Erythroblast (primary cell): Measurements from ENCODE around the gene CYBC1.
"Not testable (repeated sequence)": the region's sequence is repeated elsewhere in the genome, so short reads cannot be mapped to it uniquely, and the experiment has no call there.

ENCODE experiments used
- DNase-seq, 2 experiments: peaks; one replicate each; lab custom pipeline; 2025; lab: John Stamatoyannopoulos, UW
- GATA1 ChIP-seq: IDR thresholded peaks from 2 replicates; pipeline ENCODE4 v1.6.1; 2011; ENCODE audit warnings: low read depth, mild to moderate bottlenecking, control low read depth, low read length, moderate library complexity
- POLR2A ChIP-seq: IDR thresholded peaks from 2 replicates; pipeline ENCODE4 v1.6.1; 2011; ENCODE audit warnings: mild to moderate bottlenecking, low read length

Gene CYBC1

DNA sequence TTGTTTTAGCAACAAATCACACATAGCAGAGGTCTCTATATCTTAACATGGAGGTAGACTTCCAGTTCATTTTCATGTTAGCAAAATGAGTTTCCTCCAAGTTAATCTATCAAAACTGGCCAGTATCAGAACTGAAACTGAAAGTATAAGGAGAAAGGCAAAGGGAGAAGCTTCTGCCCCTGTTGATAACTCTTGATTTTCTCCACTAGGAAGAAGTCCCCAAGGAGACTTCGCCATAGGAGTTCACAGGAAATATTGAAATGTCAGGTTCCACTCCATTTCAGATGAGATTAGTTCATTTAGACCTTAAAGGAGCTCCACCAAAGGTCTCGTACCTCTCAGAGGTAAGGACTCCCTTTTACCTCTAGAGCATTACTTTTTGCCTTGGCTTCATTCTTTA lies 31.0 kb downstream of the CYBC1 start:
- TF ChIP-seq POLR2A (no peak), GATA1 (no peak)

DNA sequence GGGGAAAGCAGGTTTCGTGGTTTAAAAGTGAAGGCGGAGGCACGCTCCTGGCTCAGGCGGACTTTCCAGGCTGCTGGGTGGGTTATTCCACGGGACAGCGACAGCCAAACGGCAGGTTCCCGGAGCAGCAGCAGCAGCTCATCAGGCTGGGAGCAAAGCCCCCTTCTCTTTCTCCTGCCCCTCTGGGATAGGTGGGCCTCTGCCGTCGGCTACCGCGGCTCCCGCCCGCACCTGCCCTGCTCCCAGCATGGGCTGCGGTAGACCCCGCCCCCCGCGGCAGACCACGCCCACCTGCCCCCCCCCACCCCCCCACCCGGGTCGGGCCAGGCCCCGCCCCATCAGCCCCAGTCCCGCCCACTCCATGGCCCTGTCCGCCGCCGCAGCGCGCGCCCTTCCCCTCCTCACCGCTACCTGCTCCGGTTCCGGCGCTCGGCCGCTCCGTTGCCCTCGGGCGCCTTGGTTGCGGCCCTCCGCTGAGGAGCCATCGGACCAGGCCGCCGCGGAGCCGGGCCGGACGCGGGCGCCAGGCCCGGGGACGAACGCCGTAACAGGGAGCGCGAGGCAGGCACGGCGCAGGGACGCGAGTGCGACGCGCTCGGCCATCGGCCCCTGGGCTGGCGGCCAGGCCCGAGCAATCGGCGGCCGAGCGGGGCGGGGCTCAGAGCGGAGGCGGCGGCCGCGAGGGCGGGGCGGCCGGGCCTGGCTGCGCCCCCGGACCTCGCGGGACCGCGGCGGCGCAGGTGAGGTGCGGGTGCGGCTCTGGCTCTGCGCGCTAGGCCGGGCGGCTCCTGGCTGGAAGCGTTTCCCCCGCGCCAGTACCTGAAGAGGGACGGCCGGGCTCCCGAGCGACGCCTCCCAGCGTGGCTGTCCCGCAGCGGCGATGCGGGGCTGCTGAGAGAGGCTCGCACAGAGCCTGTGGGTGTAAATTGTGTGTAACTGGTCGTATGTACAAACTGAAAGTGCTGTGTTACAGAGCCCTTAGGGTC lies 32.3 kb downstream of the CYBC1 start, which contains the start of the genes HEXD and OGFOD3:
HEXD (plus strand) TSS at position 347 of the 986 bp plus-strand sequence. CDS start 1,453 bp downstream, outside the sequence.
OGFOD3 (minus strand) TSS at position 586 of the 986 bp plus-strand sequence; CDS start at position 485, 101 bp downstream.
- peak; percentile 90 to 94 for DNase-seq
- TF ChIP-seq POLR2A, result peak; percentile 61
- TF ChIP-seq GATA1, result no peak

More for the DNA sequence above, 31.0 kb downstream of the CYBC1 start:
- peak; percentile 29 to 53 for DNase-seq

DNA sequence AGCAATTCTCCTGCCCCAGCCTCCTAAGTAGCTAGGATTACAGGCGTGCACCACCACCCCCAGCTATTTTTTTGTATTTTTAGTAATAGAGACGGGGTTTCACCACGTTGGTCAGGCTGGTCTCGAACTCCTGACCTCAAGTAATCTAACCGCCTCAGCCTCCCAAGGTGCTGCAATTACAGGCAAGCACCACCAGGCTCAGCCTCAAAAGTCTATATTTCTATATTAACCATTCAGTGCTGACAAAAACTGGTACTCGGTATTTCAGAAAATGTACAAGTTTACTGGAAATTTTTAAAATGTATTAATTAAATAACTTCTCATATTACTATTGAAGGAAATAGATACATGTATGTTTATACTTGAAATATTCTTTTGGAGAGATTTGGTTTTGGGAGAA lies 33.8 kb downstream of the CYBC1 start:
- TF ChIP-seq GATA1 (no peak), POLR2A (no peak)
- DNase-seq, result peak; percentile 22 to 39

DNA sequence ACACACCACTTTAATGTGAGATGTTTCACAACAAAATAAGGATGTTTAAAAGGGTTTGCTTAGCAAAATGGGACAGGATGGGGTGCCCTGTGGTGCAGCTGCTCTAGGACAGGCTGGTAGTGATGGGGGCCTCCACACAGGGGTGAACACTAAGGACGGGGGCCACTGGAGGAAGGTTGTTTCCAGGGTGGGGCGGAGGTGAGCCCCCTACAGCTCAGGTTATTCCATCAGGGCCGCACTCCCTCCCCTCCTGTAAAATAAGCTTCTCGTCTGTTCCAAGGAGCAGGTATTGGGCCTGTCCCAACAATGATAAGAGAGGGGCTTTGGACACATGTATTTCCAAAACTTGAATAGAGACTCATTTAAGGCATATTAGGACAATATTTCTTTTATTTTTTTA lies 34.3 kb downstream of the CYBC1 start:
- TF ChIP-seq GATA1, result no peak
- TF ChIP-seq POLR2A, result no peak
- no peak for DNase-seq

DNA sequence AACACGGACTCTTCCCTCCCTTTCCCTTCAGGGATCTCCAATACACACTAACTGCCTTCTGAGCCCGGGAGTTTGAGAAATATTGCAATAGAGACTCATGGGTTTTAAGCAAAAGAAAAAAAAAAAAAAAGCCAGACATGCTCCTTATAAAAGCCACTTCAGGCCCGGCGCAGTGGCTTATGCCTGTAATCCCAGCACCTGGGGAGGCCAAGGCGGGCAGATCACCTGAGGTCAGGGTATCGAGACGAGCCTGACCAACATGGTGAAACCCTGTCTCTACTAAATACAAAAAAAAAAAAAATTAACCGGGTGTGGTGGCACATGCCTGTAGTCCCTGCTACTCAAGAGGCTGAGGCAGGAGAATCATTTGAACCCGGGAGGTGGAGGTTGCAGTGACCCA lies 34.8 kb downstream of the CYBC1 start:
- no peak for DNase-seq
- TF ChIP-seq GATA1 (no peak), POLR2A (no peak)

DNA sequence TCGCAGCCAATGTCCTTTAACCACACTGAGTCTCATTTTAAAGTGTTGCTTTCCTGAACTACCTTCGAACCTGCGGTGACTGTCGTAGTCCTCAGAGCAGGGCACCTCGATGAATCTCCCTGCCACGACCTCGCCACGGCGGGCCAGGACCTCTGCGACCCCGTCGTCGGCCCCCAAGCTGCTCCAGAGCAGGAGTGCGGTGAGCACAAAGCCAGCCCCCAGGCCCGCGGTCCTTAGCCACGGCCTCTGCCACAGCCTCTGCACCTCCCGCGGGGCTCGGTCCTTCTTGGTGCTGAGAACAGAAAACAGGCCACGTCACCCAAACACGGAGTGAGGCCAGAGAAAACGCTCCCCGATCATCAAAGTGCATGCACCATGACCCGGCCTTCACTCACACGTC lies 35.2 kb downstream of the CYBC1 start:
- no peak for TF ChIP-seq POLR2A
- TF ChIP-seq GATA1, result no peak
- no peak for DNase-seq

DNA sequence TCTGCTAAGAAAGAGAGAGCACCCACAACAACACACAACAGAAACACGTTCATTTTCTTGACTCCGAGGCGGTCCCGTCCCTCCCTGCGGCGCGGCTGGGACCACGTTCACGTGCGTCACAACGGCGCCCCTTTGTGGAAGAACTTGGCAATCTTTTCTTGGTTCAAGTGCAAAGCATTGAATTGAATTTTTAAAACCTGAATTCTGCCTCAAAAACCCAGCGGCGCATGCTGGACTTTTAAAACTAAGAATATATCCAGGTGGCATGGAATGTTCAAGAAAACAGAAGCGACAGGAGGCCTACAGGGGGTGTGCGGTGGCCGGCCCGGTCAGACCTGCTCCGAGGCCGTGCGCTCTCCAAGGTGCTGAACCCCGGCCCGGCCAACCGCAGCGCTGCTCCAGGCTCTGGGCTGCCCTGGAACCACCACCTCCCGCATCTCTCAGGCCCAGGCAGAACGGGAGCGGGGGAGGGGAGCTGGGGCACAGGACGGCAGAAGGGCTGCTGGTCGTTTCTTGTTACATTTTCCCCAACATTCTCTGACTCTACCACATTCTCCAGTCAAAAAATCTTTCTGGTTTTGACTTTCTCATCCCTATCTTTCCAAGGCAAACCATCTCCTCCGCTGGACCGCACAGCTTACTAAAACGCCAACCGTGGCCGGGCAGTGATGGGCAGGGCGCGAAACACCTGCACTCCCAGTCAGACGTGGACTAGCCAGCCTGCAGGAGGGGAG lies 35.8 kb downstream of the CYBC1 start:
- no peak for TF ChIP-seq POLR2A
- no peak for TF ChIP-seq GATA1
- peak; percentile 82 to 88 for DNase-seq

DNA sequence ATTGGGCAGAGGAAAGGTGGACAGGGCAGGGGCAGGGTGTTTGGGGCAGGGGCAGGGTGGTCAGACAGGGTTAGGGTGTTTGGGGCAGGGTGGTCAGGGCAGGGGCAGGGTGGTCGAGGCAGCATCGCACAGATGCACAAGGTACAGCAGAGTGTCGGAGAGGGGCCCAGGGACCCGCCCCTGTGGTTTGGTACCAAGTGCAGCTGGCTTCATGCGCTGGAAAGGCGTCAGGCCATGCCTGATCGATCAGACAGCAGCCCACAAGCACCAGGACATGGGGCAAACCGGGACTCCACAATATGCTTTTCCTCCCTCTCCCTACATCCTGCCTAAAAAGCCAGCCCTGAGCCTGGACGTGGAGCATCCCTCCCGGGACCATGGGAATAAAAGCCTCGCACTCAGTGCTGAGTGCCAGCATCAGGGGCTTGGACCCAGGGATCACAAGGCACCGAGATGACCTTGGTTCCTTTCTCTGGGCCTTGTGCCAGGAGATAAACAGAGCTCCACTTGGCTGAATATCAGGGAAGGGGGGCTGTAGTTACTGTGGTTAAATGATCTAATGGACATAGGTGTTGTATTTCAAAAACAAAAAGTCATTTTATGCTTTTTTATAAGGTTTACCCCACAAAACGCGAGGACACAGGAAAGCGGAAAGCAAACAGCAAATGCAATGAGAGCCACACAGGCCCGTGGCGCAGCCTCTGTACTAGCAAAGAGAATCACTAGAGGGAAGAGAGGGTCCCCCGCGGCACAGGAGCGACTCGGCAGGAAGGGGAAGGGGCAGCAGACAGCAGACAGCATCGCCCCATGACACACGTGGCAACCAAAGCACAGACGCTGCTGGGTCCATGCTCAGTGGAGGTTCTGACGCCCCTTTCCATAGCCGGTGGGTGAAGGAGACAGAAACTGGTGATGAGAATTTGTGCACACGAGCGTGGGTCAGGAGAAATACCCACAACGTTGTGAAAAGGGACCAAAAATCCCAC lies 37.7 kb downstream of the CYBC1 start:
- TF ChIP-seq GATA1, result no peak
- no peak for TF ChIP-seq POLR2A

DNA sequence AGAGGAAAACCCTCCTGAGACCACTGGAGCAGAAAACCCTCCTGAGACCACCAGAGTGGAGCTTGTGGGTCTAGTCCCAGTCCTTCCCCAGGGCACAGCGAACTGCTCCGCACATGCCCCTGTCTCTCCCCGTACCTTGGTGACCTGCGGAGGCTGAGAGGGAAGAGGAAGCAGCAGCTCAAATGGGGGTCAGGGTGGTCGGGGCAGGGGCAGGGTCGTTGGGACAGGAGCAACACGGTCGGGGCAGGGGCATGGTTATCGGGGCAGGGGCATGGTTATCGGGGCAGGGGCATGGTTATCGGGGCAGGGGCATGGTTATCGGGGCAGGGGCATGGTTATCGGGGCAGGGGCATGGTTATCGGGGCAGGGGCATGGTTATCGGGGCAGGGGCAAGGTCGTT lies 38.5 kb downstream of the CYBC1 start:
- not testable (repeated sequence) for DNase-seq

More for the DNA sequence above, 37.7 kb downstream of the CYBC1 start:
- peak; percentile 32 to 56 for DNase-seq

DNA sequence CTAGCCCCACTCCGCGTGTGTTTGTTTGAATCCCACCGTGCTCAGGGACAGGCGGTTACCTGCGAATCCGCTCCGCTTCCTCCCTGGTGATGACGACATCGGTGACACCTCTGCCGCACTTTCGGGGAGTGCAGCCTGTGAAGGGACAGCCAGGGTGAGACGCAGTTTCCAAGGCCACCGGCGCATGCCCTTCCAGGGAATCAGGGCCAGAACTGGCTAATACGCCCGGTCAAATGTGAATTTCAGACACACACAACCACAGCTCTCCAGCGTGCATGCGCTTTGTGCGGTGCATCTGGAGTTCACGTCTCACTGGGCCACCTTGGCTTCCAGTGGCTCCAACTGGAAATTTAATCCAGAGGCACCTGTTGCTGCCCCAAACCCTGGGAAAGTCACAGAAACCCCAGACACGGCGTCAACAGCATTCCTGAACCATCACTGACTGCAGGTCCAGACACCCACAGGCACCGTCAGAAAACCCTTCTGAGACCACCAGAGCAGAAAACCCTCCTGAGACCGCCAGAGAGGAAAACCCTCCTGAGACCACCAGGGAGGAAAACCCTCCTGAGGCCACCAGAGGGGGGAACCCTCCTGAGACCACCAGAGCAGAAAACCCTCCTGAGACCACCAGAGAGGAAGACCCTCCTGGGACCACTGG lies 39.0 kb downstream of the CYBC1 start:
- DNase-seq, result no peak
- TF ChIP-seq GATA1 (no peak), POLR2A (no peak)

DNA sequence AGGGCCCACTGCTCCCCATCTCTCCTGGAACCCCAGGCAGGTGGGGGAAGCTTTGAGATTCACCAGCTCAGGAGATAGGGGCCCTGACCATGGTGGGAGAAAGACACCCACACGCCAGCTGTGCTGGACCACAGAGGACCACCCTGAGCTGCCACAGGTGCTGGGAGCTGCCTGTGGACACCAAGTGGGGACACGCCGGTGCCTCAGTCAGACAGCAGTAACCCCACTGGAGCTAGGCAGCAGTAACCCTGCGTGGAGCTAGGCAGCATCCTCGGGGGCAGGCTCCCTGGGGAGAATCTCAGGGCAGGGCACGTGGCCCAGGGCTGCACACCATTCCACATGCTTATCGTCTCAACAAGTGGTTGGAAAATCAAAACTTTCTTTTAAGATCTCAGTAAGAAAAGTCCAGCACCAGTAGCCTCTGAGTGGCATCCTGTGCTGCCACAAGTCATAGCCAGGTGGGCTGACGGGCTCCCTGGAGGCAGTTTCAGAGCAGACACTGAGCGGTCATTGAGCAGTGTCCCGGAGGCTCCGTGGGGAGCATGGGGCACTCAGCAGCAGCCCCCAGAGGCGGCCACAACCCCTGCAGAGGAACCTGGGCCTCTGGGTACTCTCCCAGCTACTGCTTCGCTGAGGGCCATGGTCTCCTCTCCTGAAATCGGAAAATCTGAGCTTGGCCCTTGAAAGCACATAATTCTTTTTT lies 40.4 kb downstream of the CYBC1 start:
- DNase-seq, result no peak
- no peak for TF ChIP-seq POLR2A
- TF ChIP-seq GATA1, result no peak

DNA sequence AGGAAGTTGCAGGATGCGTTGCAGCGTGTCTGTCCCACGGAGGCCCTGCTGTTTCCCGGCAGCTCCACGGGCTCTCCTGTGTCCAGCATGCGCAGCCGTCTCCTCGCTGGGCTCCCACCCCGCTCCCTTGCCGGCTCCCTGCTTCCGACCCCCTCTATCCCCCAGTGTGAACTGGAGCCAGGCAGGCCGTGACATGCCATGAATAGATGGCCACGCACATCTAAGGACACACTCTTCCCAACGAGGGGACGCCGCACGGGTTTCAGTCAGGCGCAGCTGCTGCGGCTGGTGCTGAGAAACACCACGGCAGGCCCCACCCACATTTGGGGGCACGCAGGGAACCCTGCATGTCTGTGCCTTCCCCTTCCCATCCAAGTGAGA lies 41.6 kb downstream of the CYBC1 start:
- no peak for TF ChIP-seq POLR2A
- no peak for TF ChIP-seq GATA1
- no peak for DNase-seq
